HUES64 (cell line): Measurements from ENCODE around the gene CD2BP2.

Experiments used
- H3K27ac ChIP-seq: 2 replicates; pipeline ENCODE4 v1.7.0; 2013; ENCODE audit warnings: low read depth, low read length, inconsistent platforms
- H3K27me3 ChIP-seq: 2 replicates; pipeline ENCODE4 v1.6.1; 2013; ENCODE audit warnings: mild to moderate bottlenecking, low read length; ENCODE audit not compliant: insufficient read depth
- H3K36me3 ChIP-seq: 2 replicates; pipeline ENCODE4 v1.6.1; 2013; ENCODE audit warnings: mild to moderate bottlenecking, low read length; ENCODE audit not compliant: insufficient read depth
- H3K4me1 ChIP-seq: 2 replicates; pipeline ENCODE4 v1.6.1; 2013; ENCODE audit warnings: mild to moderate bottlenecking, low read length, moderate library complexity; ENCODE audit not compliant: insufficient read depth
- H3K4me3 ChIP-seq: 2 replicates; pipeline ENCODE4 v1.5.1; 2013; ENCODE audit warnings: mild to moderate bottlenecking, low read length, moderate library complexity
- H3K9ac ChIP-seq: 2 replicates; pipeline ENCODE4 v1.6.1; 2013; ENCODE audit warnings: mild to moderate bottlenecking, low read depth, low read length
- H3K9me3 ChIP-seq: 2 replicates; pipeline ENCODE4 v1.6.1; 2013; ENCODE audit warnings: low read depth, low read length; ENCODE audit not compliant: insufficient read depth
- WGBS: fragments of 150-250, 120-280 bp; methylation state at CpG from one replicate; pipeline ENCODE4 v1.1.7; 2013; ENCODE audit warnings: missing lambda C conversion rate; 5-methylcytosine and 5-hydroxymethylcytosine counted together

The CD2BP2 gene

DNA sequence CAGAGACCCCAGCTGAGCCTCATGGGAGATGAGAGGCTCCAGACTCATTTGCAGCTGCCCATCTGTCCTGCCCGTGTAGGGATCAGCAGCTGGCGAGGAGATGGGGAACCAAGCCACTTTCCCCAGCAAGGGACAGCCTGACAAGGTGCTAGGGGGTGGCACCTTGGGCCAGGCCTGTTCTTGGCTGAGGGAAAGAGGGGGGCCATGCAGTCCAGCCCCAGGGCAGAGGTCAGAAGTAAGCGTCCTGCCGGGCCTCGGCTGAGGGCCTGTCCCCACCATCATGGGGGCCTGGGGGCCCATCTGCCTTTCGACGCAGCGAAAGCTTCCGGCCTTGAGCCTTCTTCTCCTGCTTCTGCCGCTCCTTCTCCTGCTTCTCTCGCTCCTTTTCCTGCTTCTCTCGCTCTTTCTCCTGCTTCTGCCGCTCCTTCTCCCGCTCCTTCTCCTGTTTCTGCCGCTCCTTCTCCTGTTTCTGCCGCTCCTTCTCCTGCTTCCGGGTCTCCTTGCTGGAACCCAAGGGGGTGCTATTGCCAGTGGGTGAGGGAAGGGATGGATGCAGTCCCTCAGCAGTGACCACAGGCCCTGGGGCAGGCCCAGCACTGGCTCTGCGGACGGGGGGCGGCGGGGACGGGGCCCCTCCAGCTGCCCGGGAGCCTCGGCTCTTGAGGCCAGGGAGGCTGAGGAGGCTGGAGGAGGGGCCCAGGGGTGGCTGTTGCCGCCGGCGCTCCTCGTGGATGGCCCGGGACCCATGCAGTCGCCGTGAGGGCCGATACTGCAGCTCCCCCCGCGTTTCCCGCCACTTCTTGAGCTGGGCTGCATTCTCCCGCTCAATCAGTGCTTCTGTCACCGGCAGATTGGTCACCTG is 2.8 kb upstream of the CD2BP2 start:
- Histone ChIP-seq H3K4me1 (no peaks in the 10 kb centered on the region), H3K4me3 (no peak overlapping the region), H3K9me3 (no peaks in the 10 kb centered on the region), H3K27me3 (no peaks in the 10 kb centered on the region), H3K9ac (no peak overlapping the region), H3K27ac (no peak overlapping the region), H3K36me3 (peaks cover 32% of the 10 kb centered on the region)
- WGBS: 94% methylated on average over 37 of the region's 37 CpGs

DNA sequence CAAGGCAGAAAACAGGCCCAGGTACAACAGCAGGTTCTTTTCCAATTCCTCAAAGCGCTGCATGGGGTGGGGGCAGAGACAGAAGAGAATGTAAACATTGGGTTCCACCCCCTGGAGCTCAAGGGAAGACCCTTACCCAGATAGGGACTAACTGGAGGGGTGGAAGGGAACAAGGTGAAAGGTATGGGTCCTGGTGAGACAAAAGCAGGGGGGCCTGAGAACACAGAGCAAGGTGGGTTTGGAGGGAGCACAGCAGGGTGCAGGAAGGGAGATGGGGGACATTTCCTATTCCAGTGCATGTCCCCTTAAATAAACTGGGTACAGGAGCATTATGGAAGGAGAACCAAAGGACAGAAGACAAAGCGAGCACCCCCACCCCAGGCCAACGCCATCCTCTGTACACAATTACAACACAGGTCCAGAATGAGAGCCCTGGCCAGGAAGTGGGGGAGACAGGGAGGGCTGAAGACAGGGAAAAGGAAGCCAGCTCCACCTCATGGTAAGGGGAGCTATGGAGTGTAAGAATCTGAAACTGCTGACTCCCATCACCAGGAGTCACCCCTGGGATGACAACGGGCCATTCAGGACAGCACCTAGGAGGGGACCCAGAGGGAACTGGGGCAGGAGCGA is 2.1 kb upstream of the CD2BP2 start:
- H3K27me3 ChIP-seq: no peaks in the 10 kb centered on the region
- peaks cover 35% of the 10 kb centered on the region for H3K36me3 ChIP-seq
- H3K27ac ChIP-seq: no peak overlapping the region
- no peak overlapping the region for H3K4me3 ChIP-seq
- no peaks in the 10 kb centered on the region for H3K4me1 ChIP-seq
- H3K9me3 ChIP-seq: no peaks in the 10 kb centered on the region
- no peak overlapping the region for H3K9ac ChIP-seq
- WGBS: 87% methylated on average over 3 of the region's 5 CpGs

DNA sequence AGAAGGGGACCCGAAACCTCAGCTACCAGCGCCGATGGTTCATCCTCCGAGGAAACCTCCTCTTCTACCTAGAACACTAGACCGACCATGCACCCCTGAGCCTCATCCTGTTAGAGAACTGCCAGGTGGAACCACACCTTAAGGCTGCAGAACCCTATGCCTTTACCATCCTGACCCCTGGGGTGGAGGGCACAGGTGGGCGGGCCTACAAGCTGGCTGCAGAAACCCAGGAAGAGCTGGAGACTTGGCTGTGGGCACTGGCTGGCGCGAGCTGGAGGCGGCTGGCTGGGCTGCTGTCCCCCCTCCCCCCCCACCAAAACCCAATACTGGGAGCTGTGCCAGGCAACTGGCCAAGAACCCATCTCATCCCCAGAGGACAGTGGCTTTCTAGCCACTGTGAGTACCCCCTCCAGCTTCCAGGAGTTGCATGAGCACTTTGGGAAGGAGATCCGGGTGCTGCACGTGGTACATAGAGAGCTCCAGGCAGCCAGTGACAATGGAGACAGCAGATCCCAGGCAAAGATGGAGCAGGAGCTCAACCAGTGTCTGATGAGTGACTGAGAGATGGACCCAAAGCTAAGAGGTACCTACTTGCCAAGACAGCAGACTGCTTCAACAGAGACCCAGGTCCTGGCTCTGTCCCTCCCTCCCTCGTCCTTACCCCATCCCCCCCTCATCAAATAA is 1.4 kb upstream of the CD2BP2 start:
- 88% methylated on average over 12 of the region's 12 CpGs for WGBS
- peak overlapping the region; percentile 98 for H3K4me3 ChIP-seq
- peak overlapping the region; percentile 97 for H3K27ac ChIP-seq
- no peaks in the 10 kb centered on the region for H3K9me3 ChIP-seq
- no peaks in the 10 kb centered on the region for H3K4me1 ChIP-seq
- H3K36me3 ChIP-seq: peaks cover 40% of the 10 kb centered on the region
- H3K27me3 ChIP-seq: no peaks in the 10 kb centered on the region
- peak overlapping the region; percentile 90 for H3K9ac ChIP-seq

DNA sequence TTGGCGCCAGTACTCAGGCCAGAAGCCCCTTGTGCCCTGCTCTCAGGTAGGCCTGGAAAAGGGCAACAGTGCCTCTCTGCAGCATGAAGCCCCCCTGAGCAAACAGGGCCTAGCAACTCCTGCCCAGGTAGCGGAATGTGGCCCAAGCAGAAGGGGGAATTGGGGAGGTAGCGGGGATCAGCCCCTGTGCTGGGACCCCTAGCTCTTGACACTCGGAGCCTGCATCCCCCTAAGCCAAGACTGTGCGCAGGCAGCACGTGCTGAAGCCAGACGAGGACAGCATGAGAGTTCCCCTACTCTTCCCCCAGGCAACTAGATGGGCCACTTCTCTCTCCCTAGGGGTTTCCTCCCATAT is 823 bp upstream of the CD2BP2 start:
- no peaks in the 10 kb centered on the region for H3K27me3 ChIP-seq
- peak overlapping the region; percentile 97 for H3K27ac ChIP-seq
- H3K4me3 ChIP-seq: peak overlapping the region; percentile 98
- 58% methylated on average over 7 of the region's 7 CpGs for WGBS
- no peaks in the 10 kb centered on the region for H3K4me1 ChIP-seq
- peak overlapping the region; percentile 90 for H3K9ac ChIP-seq
- no peaks in the 10 kb centered on the region for H3K9me3 ChIP-seq
- H3K36me3 ChIP-seq: peaks cover 47% of the 10 kb centered on the region

DNA sequence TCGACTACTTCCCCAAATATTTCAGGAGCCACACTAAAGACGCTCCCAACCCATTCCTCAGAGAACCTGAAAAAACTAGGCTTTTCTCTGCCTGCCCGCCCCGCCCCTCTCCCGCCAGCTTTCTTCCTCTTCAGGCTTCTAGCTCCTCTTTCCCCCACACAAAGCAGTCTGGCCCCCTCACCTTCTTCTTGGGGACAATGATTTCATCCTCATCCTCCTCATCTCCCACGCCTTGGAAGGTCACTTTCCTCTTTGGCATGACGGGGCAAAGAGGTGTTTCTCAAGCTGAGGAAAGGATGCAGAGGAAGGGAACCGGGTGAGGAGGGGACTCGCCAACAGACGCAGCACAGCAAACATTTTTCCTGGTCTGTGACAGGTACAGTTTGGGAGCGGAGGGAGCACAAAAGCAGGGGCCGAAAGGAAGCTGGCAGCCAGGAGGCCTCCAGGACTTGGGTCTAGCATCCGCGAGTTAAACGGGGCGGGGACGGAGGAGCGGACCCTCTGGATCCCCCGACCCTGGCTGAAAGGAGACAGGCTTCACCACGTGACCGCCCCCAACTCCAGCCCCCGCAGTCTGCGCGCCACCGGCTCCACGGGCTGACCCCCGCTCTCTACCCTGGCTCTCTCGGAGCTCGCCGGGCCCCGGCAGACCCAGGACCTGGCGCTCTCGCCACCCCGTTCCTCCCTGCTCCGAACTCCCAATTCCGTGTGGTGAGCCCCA is 525 bp downstream of the CD2BP2 start:
- H3K36me3 ChIP-seq: peaks cover 59% of the 10 kb centered on the region
- no peaks in the 10 kb centered on the region for H3K27me3 ChIP-seq
- no peaks in the 10 kb centered on the region for H3K4me1 ChIP-seq
- H3K4me3 ChIP-seq: peak overlapping the region; percentile 98
- no peaks in the 10 kb centered on the region for H3K9me3 ChIP-seq
- 4% methylated on average over 36 of the region's 36 CpGs for WGBS
- peak overlapping the region; percentile 97 for H3K27ac ChIP-seq
- H3K9ac ChIP-seq: peak overlapping the region; percentile 90

DNA sequence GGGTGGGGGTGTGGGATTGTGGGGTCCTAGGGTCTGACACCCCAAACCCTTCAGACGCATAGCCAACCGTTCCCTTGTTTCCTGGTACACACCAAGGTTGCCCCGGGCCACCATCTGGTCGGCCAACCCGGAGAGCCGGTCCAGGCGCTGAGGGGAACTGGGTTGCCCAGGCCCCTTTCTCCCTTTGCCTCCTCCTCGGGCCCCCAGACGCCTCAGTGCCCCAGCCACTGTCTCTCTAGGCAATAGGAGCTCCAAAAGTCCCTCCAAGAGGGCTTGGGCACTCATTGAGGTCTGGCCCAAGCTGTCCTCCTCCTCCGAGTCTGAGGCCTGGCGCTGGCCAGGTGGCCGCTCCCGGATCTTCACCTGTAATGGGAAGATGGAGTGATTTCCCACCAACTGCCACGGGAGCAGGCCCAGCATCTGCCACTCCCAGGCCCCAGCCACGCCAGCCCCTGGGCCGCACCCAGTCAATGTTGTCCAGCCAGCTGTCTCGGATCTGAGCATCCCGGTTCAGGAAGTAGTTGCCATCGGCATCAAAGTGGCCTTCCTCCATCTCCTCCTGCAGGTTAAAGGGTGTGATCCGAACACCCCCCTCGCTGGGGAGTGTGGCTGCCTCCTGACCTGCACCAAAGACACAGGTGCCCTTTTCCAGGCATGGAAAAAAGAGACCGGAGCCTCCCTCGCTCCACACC is 1.5 kb downstream of the CD2BP2 start:
- Histone ChIP-seq H3K9me3 (no peaks in the 10 kb centered on the region), H3K4me1 (no peaks in the 10 kb centered on the region), H3K36me3 (peaks cover 51% of the 10 kb centered on the region), H3K9ac (peak overlapping the region; percentile 90; the same call in 1 of the 2 replicates), H3K4me3 (peak overlapping the region; percentile 98), H3K27me3 (no peaks in the 10 kb centered on the region), H3K27ac (no peak overlapping the region)
- 94% methylated on average over 23 of the region's 23 CpGs for WGBS

DNA sequence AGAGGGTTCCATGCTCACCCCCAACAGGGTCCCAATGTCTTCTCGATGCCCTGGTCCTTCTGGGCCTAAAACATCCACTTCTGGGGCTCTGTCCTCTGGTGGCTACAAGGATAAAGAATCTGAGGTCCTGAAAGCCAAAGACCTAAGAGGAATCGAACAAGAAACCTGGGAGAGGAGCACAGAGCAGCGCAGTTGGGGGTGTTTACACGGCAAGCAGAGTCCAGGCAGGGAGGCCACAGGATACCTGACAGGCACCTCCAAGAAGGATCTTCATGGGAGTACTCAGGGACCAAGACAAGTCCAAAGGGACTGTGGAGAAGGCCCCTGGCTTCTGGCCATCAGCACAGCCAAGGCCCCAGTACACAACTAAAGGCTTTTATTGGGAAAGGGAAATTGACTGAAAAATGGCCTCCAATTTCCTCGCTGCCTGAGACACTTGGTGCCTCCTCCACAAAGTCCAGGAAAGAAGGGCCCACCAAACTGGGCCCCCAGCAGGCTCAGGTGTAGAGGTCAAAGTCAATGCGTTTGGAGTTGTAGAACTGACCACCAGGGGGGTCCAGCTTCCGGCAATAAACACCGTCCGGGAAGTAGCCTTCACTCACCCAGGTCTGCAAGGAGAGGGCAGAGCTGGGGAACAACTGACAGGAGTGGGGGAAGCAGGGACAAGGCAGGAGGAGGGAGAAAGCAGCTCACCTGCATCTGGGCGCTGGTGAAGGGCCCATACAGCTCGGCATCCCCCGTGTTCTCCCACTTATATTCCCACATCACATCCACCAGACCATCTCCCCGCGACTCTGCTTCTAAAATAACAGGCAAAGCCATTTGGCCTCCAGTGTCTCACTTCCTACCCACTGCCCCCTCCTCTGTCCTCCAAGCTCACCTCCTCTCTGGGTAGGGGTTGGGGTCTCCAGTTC is 2.4 kb downstream of the CD2BP2 start:
- Histone ChIP-seq H3K4me1 (no peaks in the 10 kb centered on the region), H3K27me3 (no peaks in the 10 kb centered on the region), H3K36me3 (peaks cover 50% of the 10 kb centered on the region), H3K9ac (no peak overlapping the region), H3K27ac (no peak overlapping the region), H3K4me3 (no peak overlapping the region), H3K9me3 (no peaks in the 10 kb centered on the region)
- 89% methylated on average over 14 of the region's 14 CpGs for WGBS

DNA sequence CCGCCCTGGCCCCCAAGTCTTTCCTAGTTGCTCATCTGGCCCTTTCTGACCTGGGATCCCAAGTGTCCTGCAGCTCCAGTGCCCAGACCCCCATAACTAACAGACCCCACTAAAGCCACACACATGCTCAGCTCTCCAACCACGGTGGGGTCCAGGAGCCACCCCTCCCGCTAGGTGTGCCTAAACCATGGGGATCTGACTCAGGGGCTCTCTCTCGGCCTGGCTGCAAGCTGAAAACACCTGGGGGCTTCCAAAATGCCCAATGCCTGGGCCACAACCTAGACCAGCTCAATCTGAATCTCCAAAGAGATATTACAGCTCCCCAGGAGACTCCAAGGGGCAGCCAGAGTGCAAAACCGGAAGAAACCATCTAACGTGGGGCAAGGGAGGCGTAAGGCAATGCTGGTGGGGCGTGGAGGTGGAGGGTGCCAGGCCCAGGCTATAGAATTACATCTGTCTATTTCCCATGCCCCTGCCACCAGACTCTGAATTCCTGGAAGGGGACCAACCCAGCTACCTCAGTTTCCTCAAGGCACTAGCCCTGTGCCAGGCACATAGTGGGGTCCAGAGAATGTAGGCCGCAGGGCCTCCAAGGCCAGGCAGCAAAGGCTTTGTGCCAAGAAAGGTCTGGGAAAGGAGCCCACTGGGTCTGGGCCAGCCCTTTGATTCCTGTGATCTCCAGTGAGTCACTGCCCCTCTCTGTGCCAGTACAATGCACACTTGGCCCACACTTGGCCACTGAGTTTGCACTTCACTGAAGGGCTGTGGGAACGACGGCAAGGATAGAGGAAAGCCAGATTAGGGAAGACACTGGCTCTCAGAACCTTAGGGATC is 3.3 kb downstream of the CD2BP2 start:
- H3K4me1 ChIP-seq: no peaks in the 10 kb centered on the region
- WGBS: 96% methylated on average over 11 of the region's 11 CpGs
- H3K9ac ChIP-seq: no peak overlapping the region
- H3K36me3 ChIP-seq: peaks cover 44% of the 10 kb centered on the region
- no peak overlapping the region for H3K4me3 ChIP-seq
- no peaks in the 10 kb centered on the region for H3K9me3 ChIP-seq
- H3K27ac ChIP-seq: no peak overlapping the region
- H3K27me3 ChIP-seq: no peaks in the 10 kb centered on the region

DNA sequence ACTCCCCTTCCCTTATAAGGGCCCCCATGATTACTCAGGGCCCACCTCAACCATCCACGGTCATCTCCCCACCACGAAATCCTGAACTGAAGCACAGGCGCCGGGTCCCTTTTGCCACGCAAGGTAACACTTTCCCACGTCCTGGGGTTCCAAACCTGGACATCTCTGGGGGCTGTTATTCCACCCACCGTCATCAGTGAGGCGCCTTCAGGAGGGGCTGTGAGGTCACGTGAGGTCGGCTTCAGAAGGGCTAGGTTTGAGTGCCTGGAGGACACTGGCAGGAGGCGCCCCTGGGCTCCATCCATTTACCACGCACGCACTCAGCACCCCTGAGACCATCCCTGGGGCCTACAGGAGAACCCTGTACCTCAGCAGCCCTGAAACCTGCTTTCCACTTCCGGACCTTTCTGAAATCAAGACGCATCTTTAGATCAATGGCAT is 4.1 kb downstream of the CD2BP2 start:
- no peak overlapping the region for H3K9ac ChIP-seq

More for the DNA sequence above, 4.1 kb downstream of the CD2BP2 start:
- WGBS: 96% methylated on average over 15 of the region's 15 CpGs
- H3K4me1 ChIP-seq: no peaks in the 10 kb centered on the region
- no peak overlapping the region for H3K27ac ChIP-seq
- no peaks in the 10 kb centered on the region for H3K9me3 ChIP-seq
- no peaks in the 10 kb centered on the region for H3K27me3 ChIP-seq
- H3K4me3 ChIP-seq: no peak overlapping the region
- H3K36me3 ChIP-seq: peaks cover 44% of the 10 kb centered on the region
